Measurements from ENCODE around the gene EHMT2. TPM values are rescaled to one million over a fixed set of nuclear protein-coding genes. Genes with fewer than 3 reads are reported as not detected.

EHMT2 gene
- total RNA-seq, 5 donors from 2014 or later (not counting 1 experiment from before 2014, with no cell fraction given) = 49.1 to 83.8 (median 78.9) TPM

DNA sequence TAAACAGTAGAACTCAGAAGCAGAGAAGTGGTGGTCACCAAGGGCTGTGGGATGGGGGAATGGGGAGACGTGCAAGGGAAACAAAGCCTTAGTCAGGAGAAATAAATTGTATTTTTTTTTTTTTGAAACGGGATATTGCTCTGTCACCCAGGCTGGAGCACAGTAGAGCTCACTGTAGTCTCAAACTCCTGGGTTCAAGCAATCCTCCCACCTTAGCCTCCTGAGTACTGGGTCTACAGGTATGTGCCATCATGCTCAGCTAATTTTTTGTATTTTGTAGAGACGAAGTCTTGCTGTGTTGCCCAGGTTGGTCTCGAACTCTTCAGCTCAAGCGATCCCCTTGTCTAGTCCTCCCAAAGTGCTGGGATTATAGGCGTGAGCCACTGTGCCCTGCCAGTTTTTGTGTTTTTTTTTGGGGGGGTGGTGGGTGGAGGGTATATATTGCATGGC lies 66.6 kb downstream of the EHMT2 start:
- peak overlapping the region; percentile 86 to 96 for H3K27ac Mint-ChIP-seq
- no peak for DNase-seq
- Histone ChIP-seq H3K27me3 (replicated peaks in 1 of 2; ENCODE audit: control insufficient read depth in 2 of 2, extremely low read depth in 1 of 2, insufficient read depth in 2 of 2, low read length in 1 of 2) (no peaks in the 10 kb centered on the region), H3K36me3 (ENCODE audit: control insufficient read depth in 2 of 2, extremely low read depth in 1 of 2, insufficient read depth in 1 of 2, low read length in 1 of 2) (no peaks in the 10 kb centered on the region), H3K27ac (ENCODE audit: low read length) (peak overlapping the region; percentile 60), H3K4me1 (ENCODE audit: control insufficient read depth in 1 of 2, extremely low read depth in 1 of 2, insufficient read depth in 2 of 2, low read length in 2 of 2) (peaks cover 13 to 52% of the 10 kb centered on the region in 2 experiments), H3K9me3 (no peaks in the 10 kb centered on the region), H3K4me3 (ENCODE audit: control insufficient read depth in 1 of 2, extremely low read depth in 1 of 2, low read length in 1 of 2) (peak overlapping the region; percentile 57 to 62)
- ChIA-PET CTCF (interaction anchor here (0.6 to 1.8 kb wide), 13 partner anchors 13 to 1614 kb away, joined by 3 to 29 read pairs (median 4); partner anchors contain the start of genes DDAH2 (in 1 of the 2), NCR3 (in 1 of the 2) and NEU1 (in 1 of the 2)), POLR2A (interaction anchor here (0.6 to 0.8 kb wide), 2 partner anchors 16 to 32 kb away, joined by 4 to 5 read pairs; partner anchors contain the start of genes HSPA1A (in 1 of the 2) and HSPA1L (in 1 of the 2))
- peaks cover 25 to 45% (median 43%) of the 10 kb centered on the region in 3 donors for H3K4me1 Mint-ChIP-seq
- ATAC-seq (replicated peaks in 1 of 4) = no peak
- peaks cover under 1% of the 10 kb centered on the region for H3K36me3 Mint-ChIP-seq
- no CpG with 5 or more reads among the region's 6 CpGs for WGBS (ENCODE audit: insufficient coverage)
- H3K27me3 Mint-ChIP-seq = no peaks in the 10 kb centered on the region
- peak overlapping the region; percentile 81 to 95 (median 91) for H3K4me3 Mint-ChIP-seq
- H3K9me3 Mint-ChIP-seq = no peaks in the 10 kb centered on the region

Other genes with a start within 250 kb of the EHMT2 start
- 100 to 1,000 TPM; 257 to 317 (median 301) TPM for gene BAG6, start 245.0 kb downstream of the EHMT2 start, total RNA-seq
- gene APOM, start 241.8 kb downstream of the EHMT2 start, total RNA-seq = 1 to 10 TPM; 1.4 to 3.6 (median 3.2) TPM
- gene C6orf47, start 236.9 kb downstream of the EHMT2 start, total RNA-seq = 10 to 100 TPM; 16.3 to 36.2 (median 33.4) TPM
- gene GPANK1, start 232.7 kb downstream of the EHMT2 start, total RNA-seq = 10 to 100 TPM; 13.0 to 27.6 (median 23.3) TPM
- 100 to 1,000 TPM in 4 of 5 donors, 10 to 100 TPM in 1; 98.4 to 129 (median 126) TPM for gene CSNK2B, start 231.6 kb downstream of the EHMT2 start, total RNA-seq
- gene LY6G5B, start 227.7 kb downstream of the EHMT2 start, total RNA-seq = 10 to 100 TPM; 29.7 to 50.5 (median 40.9) TPM
- 1 to 10 TPM in 4 of 5 donors, under 1 TPM in 1; 0.75 to 8.8 (median 5.8) TPM for gene LY6G5C, start 216.6 kb downstream of the EHMT2 start, total RNA-seq
- 10 to 100 TPM; 58.2 to 74.4 (median 61.2) TPM for gene ABHD16A, start 194.4 kb downstream of the EHMT2 start, total RNA-seq
- not detected for gene LY6G6F, start 190.8 kb downstream of the EHMT2 start, total RNA-seq
- not detected for gene LY6G6D, start 182.3 kb downstream of the EHMT2 start, total RNA-seq
- gene LY6G6C, start 176.0 kb downstream of the EHMT2 start, total RNA-seq = not detected
- gene MPIG6B, start 174.3 kb downstream of the EHMT2 start, total RNA-seq = 1 to 10 TPM in 1 of 5 donors, under 1 TPM in 4; 0.26 to 2.6 (median 0.30) TPM
- gene DDAH2, start 168.4 kb downstream of the EHMT2 start, total RNA-seq = 10 to 100 TPM in 4 of 5 donors, 1 to 10 TPM in 1; 9.0 to 13.2 (median 11.5) TPM
- gene CLIC1, start 161.2 kb downstream of the EHMT2 start, total RNA-seq = 100 to 1,000 TPM in 4 of 5 donors, 10 to 100 TPM in 1; 89.5 to 146 (median 112) TPM
- gene MSH5, start 157.7 kb downstream of the EHMT2 start, total RNA-seq = 10 to 100 TPM; 13.7 to 22.4 (median 14.4) TPM
- 10 to 100 TPM in 1 of 5 donors, 1 to 10 TPM in 4; 3.1 to 10.7 (median 4.1) TPM for gene SAPCD1, start 135.0 kb downstream of the EHMT2 start, total RNA-seq
- gene VWA7, start 120.4 kb downstream of the EHMT2 start, total RNA-seq = 1 to 10 TPM; 1.4 to 8.0 (median 2.1) TPM
- gene VARS1, start 101.9 kb downstream of the EHMT2 start, total RNA-seq = 10 to 100 TPM; 44.4 to 71.0 (median 62.5) TPM
- gene LSM2, start 90.7 kb downstream of the EHMT2 start, total RNA-seq = 10 to 100 TPM; 24.2 to 36.4 (median 30.6) TPM
- gene HSPA1L, start 82.4 kb downstream of the EHMT2 start, total RNA-seq = 1 to 10 TPM; 2.8 to 8.5 (median 8.1) TPM
- 100 to 1,000 TPM in 1 of 5 donors, 10 to 100 TPM in 2, 1 to 10 TPM in 2; 8.8 to 117 (median 77.9) TPM for gene HSPA1A, start 82.2 kb downstream of the EHMT2 start, total RNA-seq
- 100 to 1,000 TPM in 1 of 5 donors, 10 to 100 TPM in 2, 1 to 10 TPM in 2; 6.3 to 105 (median 67.9) TPM for gene HSPA1B, start 70.0 kb downstream of the EHMT2 start, total RNA-seq
- 10 to 100 TPM; 15.9 to 29.2 (median 19.9) TPM for gene NEU1, start 34.9 kb downstream of the EHMT2 start, total RNA-seq
- under 1 TPM in 3 of 5 donors, not detected in 2; 0.13 to 0.96 (median 0.57) TPM for gene SLC44A4, start 18.7 kb downstream of the EHMT2 start, total RNA-seq
- 1 to 10 TPM; 1.0 to 3.5 (median 3.1) TPM for gene ZBTB12, start 4.4 kb upstream of the EHMT2 start, total RNA-seq
- gene C2, start 30.0 kb upstream of the EHMT2 start, total RNA-seq = 1 to 10 TPM; 1.3 to 5.1 (median 3.7) TPM
- gene CFB, start 48.4 kb upstream of the EHMT2 start, total RNA-seq = 1 to 10 TPM in 3 of 5 donors, not detected in 2; 1.3 to 2.2 (median 1.8) TPM
- gene NELFE, start 61.3 kb upstream of the EHMT2 start, total RNA-seq = 10 to 100 TPM; 47.5 to 51.0 (median 49.4) TPM
- 100 to 1,000 TPM; 104 to 169 (median 112) TPM for gene SKIC2, start 61.5 kb upstream of the EHMT2 start, total RNA-seq
- gene DXO, start 74.4 kb upstream of the EHMT2 start, total RNA-seq = 10 to 100 TPM; 30.2 to 53.2 (median 35.4) TPM
- 10 to 100 TPM in 1 of 5 donors, 1 to 10 TPM in 4; 3.5 to 11.6 (median 6.1) TPM for gene C4A, start 84.4 kb upstream of the EHMT2 start, total RNA-seq
- 1 to 10 TPM; 5.5 to 8.4 (median 7.5) TPM for gene C4B, start 117.1 kb upstream of the EHMT2 start, total RNA-seq
- 1 to 10 TPM in 3 of 5 donors, under 1 TPM in 2; 0.43 to 2.2 (median 1.6) TPM for gene CYP21A2, start 140.7 kb upstream of the EHMT2 start, total RNA-seq
- gene TNXB, start 211.6 kb upstream of the EHMT2 start, total RNA-seq = 10 to 100 TPM in 4 of 5 donors, 1 to 10 TPM in 1; 8.0 to 20.9 (median 15.4) TPM
- gene ATF6B, start 230.5 kb upstream of the EHMT2 start, total RNA-seq = 100 to 1,000 TPM; 106 to 151 (median 145) TPM
- 1 to 10 TPM in 4 of 5 donors, under 1 TPM in 1; 0.83 to 3.7 (median 1.5) TPM for gene FKBPL, start 232.6 kb upstream of the EHMT2 start, total RNA-seq

All from T-cell (primary cell).